Prostate gland (tissue), 2 donors: ENCODE measurements around the gene FEZF1.

Experiments
- POLR2A ChIP-seq: fragments of 450-650 bp; IDR thresholded peaks from one replicate; pipeline ENCODE4 v1.6.1; 2016; ENCODE audit warnings: antibody characterized with exemption, mild to moderate bottlenecking
- POLR2AphosphoS5 ChIP-seq: sonication (generic); formaldehyde crosslinking; IDR thresholded peaks from one replicate; pipeline ENCODE4 v1.6.1; 2017; ENCODE audit warnings: antibody characterized with exemption
- TF ChIP-seq, protein P1 (sequence below), 4 experiments: fragments of 200-600 bp in 2 of 4; fragments of 450-650 bp in 2 of 4; sonication (generic) in 2 of 4; IDR thresholded peaks; 1 replicate in 3 of 4; 2 replicates in 1 of 4; pipeline ENCODE4 v1.5.1; 2016 to 2019; ENCODE audit warnings: antibody characterized with exemption in 4 of 4, mild to moderate bottlenecking in 2 of 4, moderate library complexity in 2 of 4

DNA sequence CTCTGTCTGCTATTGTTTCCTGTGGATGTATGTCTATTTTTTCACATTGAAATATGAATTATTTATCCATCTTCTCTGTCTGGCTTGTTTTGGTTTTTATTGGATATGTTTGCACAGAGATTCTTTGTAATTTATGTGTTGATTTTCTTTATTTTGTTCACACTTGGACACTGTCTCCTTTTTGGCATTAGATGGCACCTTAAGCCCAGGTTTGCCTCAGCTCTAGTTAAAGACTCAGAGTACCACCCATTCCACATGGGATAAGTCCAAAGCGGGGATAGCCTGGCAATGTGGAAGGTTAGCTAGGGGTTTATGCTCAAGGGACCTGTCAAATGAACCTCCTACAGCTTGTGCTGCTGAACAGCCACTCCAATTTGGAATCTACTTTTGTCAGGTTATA is 14.1 kb downstream of the FEZF1 start:
- TF ChIP-seq POLR2A (no peak), POLR2AphosphoS5 (no peak)
- TF ChIP-seq, protein P1, sequence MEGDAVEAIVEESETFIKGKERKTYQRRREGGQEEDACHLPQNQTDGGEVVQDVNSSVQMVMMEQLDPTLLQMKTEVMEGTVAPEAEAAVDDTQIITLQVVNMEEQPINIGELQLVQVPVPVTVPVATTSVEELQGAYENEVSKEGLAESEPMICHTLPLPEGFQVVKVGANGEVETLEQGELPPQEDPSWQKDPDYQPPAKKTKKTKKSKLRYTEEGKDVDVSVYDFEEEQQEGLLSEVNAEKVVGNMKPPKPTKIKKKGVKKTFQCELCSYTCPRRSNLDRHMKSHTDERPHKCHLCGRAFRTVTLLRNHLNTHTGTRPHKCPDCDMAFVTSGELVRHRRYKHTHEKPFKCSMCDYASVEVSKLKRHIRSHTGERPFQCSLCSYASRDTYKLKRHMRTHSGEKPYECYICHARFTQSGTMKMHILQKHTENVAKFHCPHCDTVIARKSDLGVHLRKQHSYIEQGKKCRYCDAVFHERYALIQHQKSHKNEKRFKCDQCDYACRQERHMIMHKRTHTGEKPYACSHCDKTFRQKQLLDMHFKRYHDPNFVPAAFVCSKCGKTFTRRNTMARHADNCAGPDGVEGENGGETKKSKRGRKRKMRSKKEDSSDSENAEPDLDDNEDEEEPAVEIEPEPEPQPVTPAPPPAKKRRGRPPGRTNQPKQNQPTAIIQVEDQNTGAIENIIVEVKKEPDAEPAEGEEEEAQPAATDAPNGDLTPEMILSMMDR (IDR thresholded peaks at IDR 0.05): no peak
